ENCODE measurements around the gene RTRAF.

Gene RTRAF

DNA sequence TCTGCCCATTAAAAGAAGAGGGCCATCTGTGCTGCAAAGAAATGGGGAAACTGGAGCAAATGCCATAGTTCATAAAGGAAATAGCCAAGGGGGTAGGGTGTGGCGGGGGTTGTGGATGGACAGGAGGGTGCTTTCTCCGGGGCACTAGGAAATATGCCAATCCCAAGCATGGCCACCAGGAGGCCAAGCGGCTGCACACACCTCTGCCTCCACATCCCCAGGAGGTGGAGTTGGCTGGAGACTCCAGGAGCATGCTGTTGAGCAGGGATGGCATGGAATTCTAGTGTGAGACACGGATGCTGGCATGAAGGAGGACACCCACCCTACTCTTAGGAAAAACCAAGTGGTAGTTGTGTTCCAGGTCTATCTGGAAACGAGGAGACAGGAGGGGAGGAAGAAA is 54.3 kb downstream of the RTRAF start:
- peak; percentile 53 for DNase-seq
- in situ Hi-C loops (cut with MboI; ENCODE audit: low pct_unique_long_range_greater_than_20kb, low sequenced_read_pairs), result no loop called here

DNA sequence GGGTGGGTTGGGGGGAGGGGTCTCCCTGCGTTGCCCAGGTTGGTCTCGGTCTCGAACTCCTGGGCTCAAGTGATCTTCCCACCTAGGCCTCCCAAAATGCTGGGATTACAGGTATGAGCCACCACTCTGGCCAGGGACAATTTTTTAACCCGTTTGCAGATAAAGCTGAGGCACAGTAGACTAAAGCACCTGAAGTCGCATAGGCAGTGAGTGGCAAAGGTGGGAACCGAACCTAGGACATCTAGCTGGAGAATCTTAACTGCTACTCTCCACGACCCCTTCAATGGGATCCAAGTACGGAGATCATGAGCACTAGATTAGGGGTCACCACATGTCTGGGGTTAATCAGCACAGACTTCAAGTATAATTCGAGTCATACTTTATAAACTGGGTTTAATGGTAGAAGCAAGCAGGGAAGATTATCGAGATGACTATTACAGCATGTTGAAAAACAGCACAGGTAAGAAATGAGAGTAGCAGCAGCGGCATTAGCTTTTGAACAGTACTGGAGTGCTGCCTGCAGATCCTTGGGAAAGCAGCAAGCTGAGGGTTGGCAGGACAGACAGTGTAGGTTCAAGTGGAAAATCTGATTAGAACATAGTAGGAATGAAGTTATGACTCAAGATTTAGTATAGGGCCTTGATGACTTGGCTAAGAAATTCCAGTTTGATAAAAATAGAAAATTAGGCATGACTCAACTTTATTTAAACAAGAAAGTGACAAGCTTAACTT is 55.6 kb downstream of the RTRAF start:
- in situ Hi-C loops (cut with MboI; ENCODE audit: low pct_unique_long_range_greater_than_20kb, low sequenced_read_pairs), result no loop called here
- DNase-seq, result no peak

DNA sequence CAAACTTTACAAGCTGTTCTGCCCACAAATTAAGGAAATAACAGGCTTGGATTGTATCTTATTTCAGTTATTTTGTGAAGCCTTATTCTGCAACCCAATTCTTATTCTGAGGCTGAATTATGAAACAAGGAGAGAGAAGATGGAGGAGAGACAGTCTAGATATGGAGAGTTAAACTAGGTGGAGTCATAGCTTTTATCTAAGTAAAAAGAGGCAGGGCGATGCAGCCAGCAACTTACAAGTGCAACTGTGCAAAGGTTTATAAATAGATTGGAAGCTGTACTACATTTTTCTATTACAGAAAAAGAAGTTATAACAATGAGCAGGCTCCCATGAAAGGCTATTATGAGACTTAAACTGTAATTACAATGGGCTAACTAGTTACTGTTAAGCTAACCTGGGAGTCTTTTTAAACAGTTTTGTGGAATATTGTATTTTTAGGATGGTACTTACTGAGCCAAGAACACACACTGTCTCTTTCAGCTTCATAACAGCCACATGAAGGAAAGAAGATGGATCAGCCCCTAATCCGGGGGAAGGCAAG is 57.1 kb downstream of the RTRAF start:
- DNase-seq, result no peak
- in situ Hi-C loops (cut with MboI; ENCODE audit: low pct_unique_long_range_greater_than_20kb, low sequenced_read_pairs), result no loop called here

DNA sequence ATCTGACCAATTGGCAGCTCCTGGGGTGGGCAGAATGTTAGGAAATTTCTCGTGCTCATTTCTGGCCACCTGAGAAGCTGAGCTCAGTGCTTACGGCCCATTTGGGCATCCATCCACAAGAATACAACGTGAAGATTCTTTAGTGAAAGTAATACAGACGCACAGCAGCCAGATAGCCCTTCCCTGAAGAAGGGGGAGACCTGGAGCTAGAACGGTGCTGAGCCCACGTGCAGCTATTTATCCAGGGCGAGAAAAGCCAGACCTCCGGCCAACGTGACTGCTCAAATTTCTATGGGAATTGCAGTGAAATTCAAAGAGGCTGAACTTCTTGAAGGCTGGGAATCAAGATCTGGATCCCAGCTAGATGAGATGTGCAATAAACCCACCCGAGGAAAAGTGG is 58.8 kb downstream of the RTRAF start:
- in situ Hi-C loops (cut with MboI; ENCODE audit: low pct_unique_long_range_greater_than_20kb, low sequenced_read_pairs), result no loop called here
- no peak for DNase-seq

DNA sequence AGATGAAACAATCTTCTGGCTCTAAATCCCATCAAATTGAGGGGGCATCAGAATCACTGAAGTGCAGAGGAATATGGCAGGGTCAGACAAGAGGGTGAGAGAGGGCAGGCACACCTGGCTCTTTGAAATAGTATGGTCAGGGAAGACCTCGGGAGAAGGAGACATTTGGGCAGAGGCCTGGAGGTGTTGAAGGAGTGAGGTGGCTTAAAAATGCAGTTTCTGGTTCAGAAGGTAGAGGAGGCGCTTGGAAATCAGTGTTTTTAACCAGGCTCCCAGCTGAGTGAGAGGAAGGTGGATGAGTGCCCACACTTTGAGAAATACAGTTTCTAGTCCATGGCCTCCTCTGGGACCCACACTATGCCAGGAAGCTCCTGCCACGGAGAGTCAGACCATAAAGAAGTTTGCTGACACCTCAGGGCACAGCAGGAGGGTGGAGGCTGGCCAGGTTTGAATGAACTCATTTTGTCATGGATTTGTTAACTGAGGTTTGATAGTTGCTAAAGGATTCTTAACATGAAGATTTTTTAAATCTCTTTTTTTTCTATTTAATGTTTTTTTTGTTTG is 59.4 kb downstream of the RTRAF start:
- DNase-seq, result no peak

DNA sequence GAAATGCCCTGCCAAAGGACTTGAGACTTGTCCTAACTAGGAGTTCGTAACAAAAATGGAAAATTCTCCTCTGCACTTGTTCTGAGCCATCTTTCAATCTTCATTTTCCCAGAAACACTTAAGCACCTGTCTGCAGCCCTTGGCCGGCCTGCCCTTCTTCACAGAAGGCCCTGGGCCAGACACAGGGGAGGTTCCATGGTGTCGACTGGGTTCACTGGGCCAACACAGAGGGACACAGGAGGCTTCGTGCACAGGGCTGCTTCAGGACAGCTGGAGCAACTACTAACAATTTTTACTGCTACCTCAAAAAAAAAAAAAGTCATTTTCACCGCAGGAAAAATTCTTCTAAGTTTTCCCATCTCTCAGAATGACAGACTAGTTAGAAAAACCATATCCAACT is 59.9 kb downstream of the RTRAF start:
- in situ Hi-C loops (cut with MboI; ENCODE audit: low pct_unique_long_range_greater_than_20kb, low sequenced_read_pairs), result no loop called here
- no peak for DNase-seq

More for the DNA sequence above, 59.4 kb downstream of the RTRAF start:
- in situ Hi-C loops (cut with MboI; ENCODE audit: low pct_unique_long_range_greater_than_20kb, low sequenced_read_pairs), result no loop called here

DNA sequence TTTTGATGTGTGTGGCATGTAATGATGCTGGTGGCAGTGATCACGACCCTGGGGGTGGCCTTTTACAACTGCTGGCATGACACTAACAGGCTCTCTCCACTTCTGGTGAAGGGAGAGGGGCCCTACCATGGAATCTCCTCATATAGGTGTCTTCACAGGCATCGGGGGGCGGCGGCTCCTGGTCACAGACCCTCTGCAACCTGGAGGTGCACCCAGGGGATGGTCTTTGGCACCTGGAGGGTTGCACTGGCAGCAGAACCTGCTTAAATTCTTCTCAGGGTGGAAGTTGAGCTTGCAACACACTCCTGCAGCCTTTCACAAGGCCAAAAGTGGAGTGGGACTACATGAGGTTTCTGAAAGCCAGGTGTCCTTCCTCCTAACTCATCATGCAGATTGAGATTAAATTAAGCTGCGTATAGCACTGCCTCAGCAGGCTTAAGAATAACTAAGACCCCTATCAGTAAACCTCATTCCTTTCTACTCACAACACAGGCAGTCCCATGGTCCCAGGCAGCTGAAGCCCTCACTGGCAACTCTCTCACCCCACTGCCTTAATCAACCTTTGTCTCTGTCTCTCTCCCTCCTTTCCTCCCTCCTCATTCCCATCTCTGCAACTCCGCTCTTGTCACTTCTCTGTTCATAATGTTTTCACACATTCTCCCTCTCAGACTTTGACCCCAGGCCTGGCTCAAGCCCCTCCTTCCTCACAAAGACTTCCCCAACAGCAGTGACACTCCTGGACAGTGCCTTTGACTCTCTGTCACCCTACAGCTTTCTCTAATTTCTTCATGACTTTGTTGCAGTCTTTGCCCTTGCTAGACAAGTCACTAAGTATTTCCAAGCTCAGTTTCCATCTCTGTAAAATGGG is 60.6 kb downstream of the RTRAF start:
- no peak for DNase-seq
- in situ Hi-C loops (cut with MboI; ENCODE audit: low pct_unique_long_range_greater_than_20kb, low sequenced_read_pairs), result no loop called here

DNA sequence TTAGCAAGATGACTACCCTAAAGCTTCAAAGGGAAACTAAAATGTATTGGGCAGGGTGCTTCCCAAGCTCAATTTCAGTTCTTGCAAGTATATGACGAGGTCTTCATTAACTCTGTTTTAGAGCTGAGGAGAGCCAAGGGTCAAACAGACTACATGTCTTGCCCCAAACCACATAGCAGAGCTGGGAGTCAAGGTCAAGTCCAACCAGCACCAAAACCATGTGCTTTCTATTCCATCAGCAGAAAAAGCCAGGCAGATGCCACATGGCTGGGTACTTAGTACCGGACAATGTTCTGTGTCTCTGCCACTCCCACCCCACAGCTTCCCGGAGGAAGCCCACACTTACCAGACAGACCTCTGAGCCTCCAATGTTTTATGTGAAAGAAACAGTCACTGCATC is 61.9 kb downstream of the RTRAF start:
- DNase-seq, result no peak
- in situ Hi-C loops (cut with MboI; ENCODE audit: low pct_unique_long_range_greater_than_20kb, low sequenced_read_pairs), result no loop called here

DNA sequence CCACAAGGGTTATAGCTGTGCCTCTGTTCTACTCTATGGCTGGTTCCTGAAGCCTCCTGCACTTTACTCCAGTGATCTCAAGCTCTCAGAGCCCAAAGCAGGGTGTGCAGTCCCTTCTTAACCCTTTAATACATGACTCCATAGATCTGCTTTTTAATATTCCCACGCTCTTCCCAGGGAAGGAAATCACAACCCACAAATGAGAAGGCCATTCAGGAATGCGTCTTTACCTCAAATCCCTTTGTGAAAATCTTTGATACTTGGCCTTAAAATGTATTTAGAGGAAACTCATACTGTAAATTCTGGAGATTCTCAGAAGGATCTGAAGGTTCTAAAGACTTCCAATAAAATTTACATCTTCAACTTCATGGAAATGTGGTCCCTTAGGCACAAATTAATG is 62.5 kb downstream of the RTRAF start:
- in situ Hi-C loops (cut with MboI; ENCODE audit: low pct_unique_long_range_greater_than_20kb, low sequenced_read_pairs), result no loop called here
- no peak for DNase-seq

DNA sequence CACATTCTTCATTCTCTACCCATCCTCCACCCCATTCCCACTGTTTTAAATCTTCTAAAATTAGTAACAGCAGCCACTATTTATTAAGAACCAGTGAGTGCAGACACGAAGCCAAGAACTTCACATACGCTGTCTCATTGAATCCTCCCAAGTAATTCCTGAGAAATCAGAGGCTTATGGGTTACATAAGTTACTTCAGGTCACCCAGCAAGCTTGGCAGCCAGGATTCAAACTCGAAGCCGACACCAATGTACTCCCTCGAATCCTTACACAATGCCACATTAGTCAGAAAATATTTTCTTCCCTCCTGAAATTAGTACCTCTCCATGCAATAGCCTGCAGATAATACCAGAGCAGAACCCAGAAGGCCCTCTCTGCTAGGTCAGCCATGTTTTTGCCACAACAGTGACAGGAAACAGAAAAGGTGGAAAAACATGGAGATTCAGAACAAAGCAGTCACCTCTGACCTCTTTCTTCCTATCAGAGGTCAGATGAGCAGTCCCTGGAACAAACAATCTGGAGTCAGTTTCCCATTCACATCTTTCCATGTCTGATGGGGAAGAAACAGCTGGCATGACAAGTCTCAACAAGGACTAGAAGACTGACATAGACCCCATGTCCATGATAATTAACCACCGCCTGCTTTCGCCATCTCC is 63.1 kb downstream of the RTRAF start:
- DNase-seq, result no peak
- in situ Hi-C loops (cut with MboI; ENCODE audit: low pct_unique_long_range_greater_than_20kb, low sequenced_read_pairs), result no loop called here

DNA sequence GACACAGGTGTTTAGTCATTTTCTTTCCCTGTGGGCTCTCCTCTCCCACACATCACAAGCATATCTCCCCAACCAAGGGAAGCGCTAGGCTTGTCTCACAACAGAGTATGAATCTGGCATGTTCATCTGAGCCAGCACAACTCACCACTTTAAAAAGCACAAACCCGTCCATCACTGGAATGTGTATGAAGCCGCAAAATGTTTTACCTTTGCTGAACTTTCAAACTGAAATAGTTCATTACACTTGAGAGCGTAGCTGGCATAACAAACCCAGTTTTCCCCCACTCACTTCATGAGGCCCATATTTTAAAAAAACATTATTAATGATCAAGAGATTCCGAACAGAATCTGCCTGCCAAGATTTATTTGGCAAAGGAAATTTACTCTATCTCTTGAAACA is 63.7 kb downstream of the RTRAF start:
- in situ Hi-C loops (cut with MboI; ENCODE audit: low pct_unique_long_range_greater_than_20kb, low sequenced_read_pairs), result no loop called here
- no peak for DNase-seq

DNA sequence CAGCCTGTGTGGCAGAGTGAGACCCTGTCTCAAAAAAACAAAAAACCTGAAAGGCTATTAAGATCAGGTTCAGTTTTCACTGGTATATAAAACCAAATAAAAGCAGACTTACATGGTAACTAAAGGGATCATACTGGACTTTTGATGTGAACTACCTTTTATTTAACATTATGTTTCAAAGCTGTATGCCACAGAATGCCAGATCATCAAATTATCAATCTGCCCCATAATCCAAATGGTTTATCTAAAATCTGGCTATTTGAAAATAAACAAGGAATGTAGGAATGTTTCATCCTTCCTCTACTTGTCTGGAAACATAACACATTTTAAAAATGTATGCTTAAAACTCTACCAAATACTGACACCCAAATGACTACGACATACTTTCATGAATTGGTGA is 65.3 kb downstream of the RTRAF start:
- DNase-seq, result no peak
- in situ Hi-C loops (cut with MboI; ENCODE audit: low pct_unique_long_range_greater_than_20kb, low sequenced_read_pairs), result no loop called here

DNA sequence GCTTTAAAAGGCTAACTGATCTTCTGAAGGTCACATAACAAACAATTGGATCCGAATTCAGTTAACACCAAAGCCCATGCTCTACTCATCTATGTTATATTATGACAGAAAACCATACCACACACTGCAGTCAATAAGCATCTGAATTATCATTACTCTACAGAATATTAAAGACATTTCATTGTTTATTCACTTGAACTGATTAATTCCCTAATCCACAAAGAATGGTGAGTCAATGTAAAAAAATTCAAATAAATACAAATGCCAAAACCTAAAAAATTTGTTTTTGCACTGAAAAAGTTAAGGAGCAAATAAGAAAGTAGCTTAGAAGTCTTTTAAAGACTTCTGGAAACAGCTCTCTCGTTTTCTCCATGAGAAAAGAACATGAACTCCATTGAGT is 65.8 kb downstream of the RTRAF start:
- DNase-seq, result no peak
- in situ Hi-C loops (cut with MboI; ENCODE audit: low pct_unique_long_range_greater_than_20kb, low sequenced_read_pairs), result no loop called here

DNA sequence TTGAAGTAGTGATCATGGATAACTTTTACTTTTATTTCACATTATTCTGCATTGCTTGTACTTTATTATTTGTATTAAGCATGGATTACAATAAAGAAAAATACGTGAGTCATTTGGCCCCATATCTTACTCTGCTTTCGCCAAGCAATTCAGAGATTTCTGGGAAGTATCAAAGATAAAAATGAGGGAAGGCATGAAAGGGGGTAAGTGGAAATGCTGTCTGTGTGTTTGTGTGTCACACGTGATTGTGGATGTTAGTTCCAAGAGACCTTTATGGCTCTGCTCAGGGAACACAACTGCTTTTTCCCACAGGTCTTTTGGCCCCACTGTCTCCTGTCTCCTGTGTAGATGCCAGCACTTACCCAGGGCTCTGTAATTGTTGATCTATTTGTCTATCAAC is 69.0 kb downstream of the RTRAF start:
- in situ Hi-C loops (cut with MboI; ENCODE audit: low pct_unique_long_range_greater_than_20kb, low sequenced_read_pairs), result no loop called here
- DNase-seq, result no peak

DNA sequence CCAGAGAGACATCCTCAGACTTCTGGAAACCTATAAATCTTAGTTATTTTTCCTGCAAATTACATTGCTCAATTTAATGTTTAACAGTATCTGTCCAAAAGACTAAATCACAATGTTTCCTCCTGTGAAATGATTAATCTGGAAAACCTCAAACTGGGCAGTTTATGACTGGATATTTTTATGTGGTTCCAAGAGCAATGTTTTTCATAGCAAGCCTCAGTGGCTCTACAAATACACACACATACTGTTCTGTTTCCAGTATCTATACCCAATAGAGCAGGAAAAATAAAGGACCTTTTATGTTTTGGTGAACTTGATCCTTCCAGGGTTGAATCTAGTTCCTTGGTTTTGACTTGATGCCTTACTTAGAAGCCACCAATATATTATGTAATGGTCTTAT is 70.3 kb downstream of the RTRAF start:
- in situ Hi-C loops (cut with MboI; ENCODE audit: low pct_unique_long_range_greater_than_20kb, low sequenced_read_pairs), result no loop called here

DNA sequence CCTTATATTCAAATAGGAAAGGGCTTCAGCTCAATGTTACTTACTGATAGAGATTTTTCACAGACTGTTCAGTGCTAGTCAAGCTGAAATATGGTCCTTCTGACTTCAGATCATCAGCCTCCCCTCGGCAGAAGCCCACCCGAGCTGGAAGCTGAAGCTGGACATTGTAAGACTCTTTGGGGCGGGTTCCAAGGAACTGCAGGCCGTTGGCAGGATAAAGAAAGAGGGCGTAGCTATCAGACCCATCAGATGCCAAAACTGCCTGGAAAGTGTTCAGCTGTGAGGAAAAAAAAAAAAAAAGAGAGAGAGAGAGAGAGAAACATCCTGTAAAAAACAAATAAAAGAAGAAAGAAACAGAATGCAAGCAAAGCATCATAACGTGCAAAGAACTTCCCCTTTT is 70.7 kb downstream of the RTRAF start:
- no peak for DNase-seq
- in situ Hi-C loops (cut with MboI; ENCODE audit: low pct_unique_long_range_greater_than_20kb, low sequenced_read_pairs), result no loop called here

More for the DNA sequence above, 70.3 kb downstream of the RTRAF start:
- no peak for DNase-seq
